ENCODE results near the gene PARN. TPM values are rescaled to one million over a fixed set of nuclear protein-coding genes. Genes with fewer than 3 reads are reported as not detected.

The PARN gene
- total RNA-seq, 1 experiment from 2014 or later: 42.5 TPM

DNA sequence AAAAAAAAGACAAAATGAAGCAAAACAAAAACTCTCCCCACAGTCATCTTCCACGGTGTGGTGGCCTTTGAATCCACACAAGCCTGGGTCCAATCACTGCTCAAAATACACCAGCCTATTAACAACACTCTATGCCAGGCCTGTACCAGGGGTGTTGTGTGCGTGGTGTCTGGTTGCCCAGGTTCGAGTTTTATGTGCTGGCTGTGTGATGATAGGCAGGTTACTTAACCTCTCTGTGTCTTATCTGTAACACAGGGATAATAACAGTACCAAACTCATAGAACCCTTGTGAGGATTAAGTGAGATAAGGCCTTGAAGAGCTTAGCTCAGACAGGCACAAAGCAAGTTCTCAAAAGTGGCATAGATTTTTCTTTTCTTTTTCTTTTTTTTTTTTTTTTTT, 235.2 kb downstream of the PARN start:
- no peak for ATAC-seq
- Histone ChIP-seq H4K20me1 (ENCODE audit: insufficient read depth) (no peaks in the 10 kb centered on the region), H3K4me2 (ENCODE audit: low read length) (no peak overlapping the region), H3K4me1 (ENCODE audit: control insufficient read depth in 1 of 2, insufficient read depth in 2 of 2, low read length in 2 of 2) (peaks cover 21 to 32% of the 10 kb centered on the region in 2 experiments), H3K27ac (ENCODE audit: low read depth, low read length) (no peak overlapping the region), H3K9me3 (ENCODE audit: control insufficient read depth in 1 of 2, insufficient read depth in 1 of 2, low read depth in 1 of 2, low read length in 2 of 2) (no peaks in the 10 kb centered on the region), H3K36me3 (ENCODE audit: control insufficient read depth in 1 of 2, insufficient read depth in 2 of 2, low read length in 2 of 2) (no peaks in the 10 kb centered on the region), H3K9me2 (ENCODE audit: insufficient read depth) (no peaks in the 10 kb centered on the region), H2AFZ (ENCODE audit: low read depth, low read length, poor library complexity, severe bottlenecking) (no peak overlapping the region), H3K27me3 (ENCODE audit: insufficient read depth, low read length) (no peaks in the 10 kb centered on the region), H3K4me3 (replicated peaks in 1 of 2; ENCODE audit: low read depth in 1 of 2, low read length in 2 of 2) (no peak overlapping the region), H3K9ac (ENCODE audit: low read length) (no peak overlapping the region), H3K79me2 (ENCODE audit: insufficient read depth, low read length) (no peaks in the 10 kb centered on the region)
- ChIA-PET RAD21 (ENCODE audit: low non-redundant PET in 1 of 2, low total read pairs in 2 of 2, uncharacterized antibody in 2 of 2, unreplicated experiment in 2 of 2) (no interaction called here), CTCF (no interaction called here), POLR2A (no interaction called here)
- intact Hi-C loops (cut with micrococcal nuclease): loop anchor here (5.0 kb wide), 2 partner anchors 93 to 107 kb away; no protein-coding TSS in a partner anchor
- DNase-seq (ENCODE audit: low read depth, low spot score): no peak
- no TSS peak for BruUV-seq (replicated peaks)
- TF ChIP-seq YY1 (IDR thresholded peaks at IDR 0.05; ENCODE audit: extremely low read depth, insufficient replicate concordance, low read depth, low read length): no peak

- Histone ChIP-seq H3K27ac (ENCODE audit: low read depth, low read length) (no peak overlapping the region), H2AFZ (ENCODE audit: low read depth, low read length, poor library complexity, severe bottlenecking) (no peak overlapping the region), H3K4me2 (ENCODE audit: low read length) (no peak overlapping the region), H3K9me2 (ENCODE audit: insufficient read depth) (no peaks in the 10 kb centered on the region), H3K36me3 (ENCODE audit: control insufficient read depth in 1 of 2, insufficient read depth in 2 of 2, low read length in 2 of 2) (no peaks in the 10 kb centered on the region), H3K4me3 (replicated peaks in 1 of 2; ENCODE audit: low read depth in 1 of 2, low read length in 2 of 2) (no peak overlapping the region), H3K9me3 (ENCODE audit: control insufficient read depth in 1 of 2, insufficient read depth in 1 of 2, low read depth in 1 of 2, low read length in 2 of 2) (no peaks in the 10 kb centered on the region), H3K9ac (ENCODE audit: low read length) (no peak overlapping the region), H3K27me3 (ENCODE audit: insufficient read depth, low read length) (no peaks in the 10 kb centered on the region), H3K4me1 (ENCODE audit: control insufficient read depth in 1 of 2, insufficient read depth in 2 of 2, low read length in 2 of 2) (peaks cover 9 to 22% of the 10 kb centered on the region in 2 experiments), H3K79me2 (ENCODE audit: insufficient read depth, low read length) (no peaks in the 10 kb centered on the region), H4K20me1 (ENCODE audit: insufficient read depth) (no peaks in the 10 kb centered on the region)
- POLR2A ChIA-PET: no interaction called here
- DNase-seq (ENCODE audit: low read depth, low spot score) (no peak), ATAC-seq (no peak)
- TF ChIP-seq EZH2 (IDR thresholded peaks at IDR 0.05) (no peak), EZH2phosphoT487 (IDR thresholded peaks at IDR 0.05; ENCODE audit: borderline replicate concordance) (no peak), FOSL1 (IDR thresholded peaks at IDR 0.05; ENCODE audit: low read depth) (no peak), SRF (IDR thresholded peaks at IDR 0.05; ENCODE audit: low read depth) (no peak), JUND (IDR thresholded peaks at IDR 0.05) (no peak)
- TF ChIP-seq, protein P1, sequence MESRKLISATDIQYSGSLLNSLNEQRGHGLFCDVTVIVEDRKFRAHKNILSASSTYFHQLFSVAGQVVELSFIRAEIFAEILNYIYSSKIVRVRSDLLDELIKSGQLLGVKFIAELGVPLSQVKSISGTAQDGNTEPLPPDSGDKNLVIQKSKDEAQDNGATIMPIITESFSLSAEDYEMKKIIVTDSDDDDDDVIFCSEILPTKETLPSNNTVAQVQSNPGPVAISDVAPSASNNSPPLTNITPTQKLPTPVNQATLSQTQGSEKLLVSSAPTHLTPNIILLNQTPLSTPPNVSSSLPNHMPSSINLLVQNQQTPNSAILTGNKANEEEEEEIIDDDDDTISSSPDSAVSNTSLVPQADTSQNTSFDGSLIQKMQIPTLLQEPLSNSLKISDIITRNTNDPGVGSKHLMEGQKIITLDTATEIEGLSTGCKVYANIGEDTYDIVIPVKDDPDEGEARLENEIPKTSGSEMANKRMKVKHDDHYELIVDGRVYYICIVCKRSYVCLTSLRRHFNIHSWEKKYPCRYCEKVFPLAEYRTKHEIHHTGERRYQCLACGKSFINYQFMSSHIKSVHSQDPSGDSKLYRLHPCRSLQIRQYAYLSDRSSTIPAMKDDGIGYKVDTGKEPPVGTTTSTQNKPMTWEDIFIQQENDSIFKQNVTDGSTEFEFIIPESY (IDR thresholded peaks at IDR 0.05; ENCODE audit: extremely low read depth, insufficient replicate concordance, low read length): no peak
- RAD21 ChIA-PET (ENCODE audit: low non-redundant PET in 1 of 2, low total read pairs in 2 of 2, uncharacterized antibody in 2 of 2, unreplicated experiment in 2 of 2): no interaction called here
- CTCF ChIA-PET: no interaction called here
- intact Hi-C loops (cut with micrococcal nuclease): no loop called here
- BruUV-seq (replicated peaks): no TSS peak
Observed at GRCh38 chr16:14392960-14393359, 237.1 kb downstream of the PARN start.
